KOPT-K1 (cell line): ENCODE results near the gene CEP128.
A peak's percentile ranks its signal among the peaks of the same experiment; 100 is the strongest.

Experiments
- H3K27ac ChIP-seq: fragments of 200-600 bp; sonication (generic); 2 replicates; pipeline ENCODE4 v1.5.1; 2016; ENCODE audit warnings: antibody characterized with exemption, mild to moderate bottlenecking, low read depth, low read length; ENCODE audit not compliant: poor library complexity, severe bottlenecking
- H3K36me3 ChIP-seq: fragments of 200-600 bp; sonication (generic); 2 replicates; pipeline ENCODE4 v1.5.1; 2017; ENCODE audit warnings: antibody characterized with exemption, mild to moderate bottlenecking, low read length, moderate library complexity; ENCODE audit not compliant: insufficient read depth
- H3K9me3 ChIP-seq: fragments of 200-600 bp; sonication (generic); 2 replicates; pipeline ENCODE4 v1.5.1; 2017; ENCODE audit warnings: antibody characterized with exemption, low read length, mild to moderate bottlenecking; ENCODE audit not compliant: insufficient read depth, poor library complexity, severe bottlenecking

The CEP128 gene

GRCh38 chr14:80941241-80942185 is at the start of gene CEP128:
TSS of gene CEP128 (minus strand) at chr14:80941738.
- Histone ChIP-seq H3K36me3 (peaks cover 34% of the 10 kb centered on the region), H3K9me3 (peaks cover 6% of the 10 kb centered on the region), H3K27ac (peak within 1 kb of the TSS; percentile 43)

GRCh38 chr14:80988735-80989429 is 47.3 kb upstream of the CEP128 start:
- Histone ChIP-seq H3K27ac (peak overlapping the region; percentile 98), H3K9me3 (no peaks in the 10 kb centered on the region), H3K36me3 (peaks cover 6% of the 10 kb centered on the region; the same call in 1 of the 2 replicates)

GRCh38 chr14:80988192-80988591 is 46.7 kb upstream of the CEP128 start:
- H3K9me3 ChIP-seq = no peaks in the 10 kb centered on the region
- H3K36me3 ChIP-seq = peaks cover 6% of the 10 kb centered on the region; the same call in 1 of the 2 replicates
- peak overlapping the region; percentile 98 for H3K27ac ChIP-seq

GRCh38 chr14:80987235-80988032 is 45.9 kb upstream of the CEP128 start:
- H3K27ac ChIP-seq = peak overlapping the region; percentile 98
- H3K36me3 ChIP-seq = peaks cover 6% of the 10 kb centered on the region; the same call in 1 of the 2 replicates

GRCh38 chr14:80982711-80983110 is 41.2 kb upstream of the CEP128 start:
- Histone ChIP-seq H3K36me3 (no peaks in the 10 kb centered on the region), H3K27ac (peak overlapping the region; percentile 98), H3K9me3 (no peaks in the 10 kb centered on the region)

More at GRCh38 chr14:80987235-80988032, 45.9 kb upstream of the CEP128 start:
- no peaks in the 10 kb centered on the region for H3K9me3 ChIP-seq

GRCh38 chr14:80981673-80982072 is 40.1 kb upstream of the CEP128 start:
- H3K9me3 ChIP-seq = no peaks in the 10 kb centered on the region
- H3K36me3 ChIP-seq = no peaks in the 10 kb centered on the region; the same call in 1 of the 2 replicates
- peak overlapping the region; percentile 98 for H3K27ac ChIP-seq

GRCh38 chr14:80981156-80981555 is 39.6 kb upstream of the CEP128 start:
- Histone ChIP-seq H3K36me3 (no peaks in the 10 kb centered on the region; the same call in 1 of the 2 replicates), H3K27ac (peak overlapping the region; percentile 98), H3K9me3 (no peaks in the 10 kb centered on the region)

- Histone ChIP-seq H3K9me3 (no peaks in the 10 kb centered on the region), H3K27ac (peak overlapping the region; percentile 98), H3K36me3 (no peaks in the 10 kb centered on the region; the same call in 1 of the 2 replicates)
Observed at GRCh38 chr14:80979951-80980350, 38.4 kb upstream of the CEP128 start.

GRCh38 chr14:80978403-80978802 is 36.9 kb upstream of the CEP128 start:
- no peaks in the 10 kb centered on the region for H3K9me3 ChIP-seq
- peak overlapping the region; percentile 98 for H3K27ac ChIP-seq
- H3K36me3 ChIP-seq = no peaks in the 10 kb centered on the region; the same call in 1 of the 2 replicates

- no peaks in the 10 kb centered on the region; the same call in 1 of the 2 replicates for H3K36me3 ChIP-seq
- H3K9me3 ChIP-seq = no peaks in the 10 kb centered on the region
- H3K27ac ChIP-seq = peak overlapping the region; percentile 98
Observed at GRCh38 chr14:80977221-80977620, 35.7 kb upstream of the CEP128 start.

GRCh38 chr14:80974679-80975078 is 33.1 kb upstream of the CEP128 start:
- Histone ChIP-seq H3K27ac (peak overlapping the region; percentile 98), H3K36me3 (peaks cover 7% of the 10 kb centered on the region; the same call in 1 of the 2 replicates), H3K9me3 (no peaks in the 10 kb centered on the region)

GRCh38 chr14:80973931-80974641 is 32.5 kb upstream of the CEP128 start:
- peaks cover 13% of the 10 kb centered on the region for H3K36me3 ChIP-seq
- peak overlapping the region; percentile 98 for H3K27ac ChIP-seq
- H3K9me3 ChIP-seq = no peaks in the 10 kb centered on the region

GRCh38 chr14:80965037-80965436 is 23.5 kb upstream of the CEP128 start:
- peak overlapping the region; percentile 63 for H3K27ac ChIP-seq
- H3K9me3 ChIP-seq = no peaks in the 10 kb centered on the region
- H3K36me3 ChIP-seq = peaks cover 41% of the 10 kb centered on the region

- H3K27ac ChIP-seq = peak overlapping the region; percentile 98
- H3K36me3 ChIP-seq = peaks cover 13% of the 10 kb centered on the region; the same call in 1 of the 2 replicates
- no peaks in the 10 kb centered on the region for H3K9me3 ChIP-seq
Observed at GRCh38 chr14:80959496-80959895, 18.0 kb upstream of the CEP128 start.
